PC-9 (cell line): ENCODE measurements around the gene ARFIP1. TPM values are rescaled to one million over a fixed set of nuclear protein-coding genes. Genes with fewer than 3 reads are reported as not detected.
"Not testable (repeated sequence)": the region's sequence is repeated elsewhere in the genome, so short reads cannot be mapped to it uniquely, and the experiment has no call there.

Experiments
- BruUV-seq: library from RNA; stranded (reverse); fragments of 400-500 nt; replicated peaks from 2 replicates; lab custom pipeline; 2021; lab: Mats Ljungman, UMichigan
- CTCF ChIA-PET: fragments of 300-600 bp; sonication (Branson Sonifier 250); formaldehyde crosslinking; loops from one replicate; lab custom pipeline; 2022; ENCODE audit warnings: antibody characterized with exemption; lab: Charles Lee
- POLR2A ChIA-PET: fragments of 300-600 bp; sonication (Branson Sonifier 250); formaldehyde crosslinking; loops from one replicate; lab custom pipeline; 2022; ENCODE audit warnings: antibody characterized with exemption; ENCODE audit not compliant: unreplicated experiment; lab: Charles Lee
- DNase-seq, 2 experiments: peaks; one replicate each; pipeline versions ENCODE4 v3.0.0 to v3.0.0-alpha.2; 2015 to 2022; ENCODE audit warnings: mixed read lengths in 1 of 2
- H2AFZ ChIP-seq: fragments of 200-600 bp; sonication (generic); 2 replicates; pipeline ENCODE4 v1.8.1; 2017; ENCODE audit warnings: antibody characterized with exemption
- H3F3A ChIP-seq: fragments of 200-600 bp; sonication (generic); 2 replicates; pipeline ENCODE4 v1.8.1; 2017; ENCODE audit warnings: antibody characterized with exemption, mild to moderate bottlenecking, low read depth; ENCODE audit not compliant: insufficient read depth
- H3K27ac ChIP-seq: fragments of 200-600 bp; sonication (generic); 2 replicates; pipeline ENCODE4 v1.6.1; 2016; ENCODE audit warnings: mixed run types
- H3K27me3 ChIP-seq: fragments of 200-600 bp; sonication (generic); 2 replicates; pipeline ENCODE4 v1.6.1; 2016; ENCODE audit warnings: low read depth, mixed run types; ENCODE audit not compliant: insufficient read depth
- H3K36me3 ChIP-seq: fragments of 200-600 bp; sonication (generic); 2 replicates; pipeline ENCODE4 v1.6.1; 2016; ENCODE audit warnings: low read depth, mixed run types
- H3K4me1 ChIP-seq: fragments of 200-600 bp; sonication (generic); replicated peaks from 2 replicates; pipeline ENCODE4 v1.6.1; 2016; ENCODE audit warnings: mixed run types; ENCODE audit not compliant: insufficient read depth
- H3K4me2 ChIP-seq: fragments of 200-600 bp; sonication (generic); 2 replicates; pipeline ENCODE4 v1.6.1; 2017; ENCODE audit warnings: mixed run types
- H3K4me3 ChIP-seq: fragments of 200-600 bp; sonication (generic); 2 replicates; pipeline ENCODE4 v1.6.1; 2016; ENCODE audit warnings: mixed run types
- H3K79me2 ChIP-seq: fragments of 200-600 bp; sonication (generic); 2 replicates; pipeline ENCODE4 v1.6.1; 2017; ENCODE audit warnings: low read depth, mixed run types
- H3K9me2 ChIP-seq: fragments of 200-600 bp; sonication (generic); 2 replicates; pipeline ENCODE4 v1.8.1; 2017; ENCODE audit warnings: mild to moderate bottlenecking; ENCODE audit not compliant: insufficient read depth
- H3K9me3 ChIP-seq: fragments of 200-600 bp; sonication (generic); 2 replicates; pipeline ENCODE4 v1.8.1; 2016; ENCODE audit warnings: low read depth; ENCODE audit not compliant: insufficient read depth
- H4K20me1 ChIP-seq: fragments of 200-600 bp; sonication (generic); 2 replicates; pipeline ENCODE4 v1.8.1; 2017; ENCODE audit not compliant: insufficient read depth
- EZH2 ChIP-seq: fragments of 200-600 bp; sonication (generic); IDR thresholded peaks from 2 replicates; pipeline ENCODE4 v1.8.0; 2017; ENCODE audit warnings: antibody characterized with exemption, low read depth
- intact Hi-C: fragments of 100-400 bp; cut with micrococcal nuclease; formaldehyde crosslinking; loops from one replicate; pipeline ENCODE4 v1.10.0; 2022; ENCODE audit not compliant: unreplicated experiment
- total RNA-seq: library from RNA; stranded (reverse); gene quantifications from 2 replicates; pipeline ENCODE4 v1.2.3, GENCODE V29; 2021
- TF ChIP-seq, protein P1 (sequence below): fragments of 200-600 bp; sonication (generic); conservative IDR thresholded peaks from 2 replicates; pipeline ENCODE4 v1.6.1; 2017; ENCODE audit warnings: mixed run types, antibody characterized with exemption, mild to moderate bottlenecking, moderate library complexity

Gene ARFIP1
- total RNA-seq, 1 experiment from 2014 or later: 38.4 TPM

DNA sequence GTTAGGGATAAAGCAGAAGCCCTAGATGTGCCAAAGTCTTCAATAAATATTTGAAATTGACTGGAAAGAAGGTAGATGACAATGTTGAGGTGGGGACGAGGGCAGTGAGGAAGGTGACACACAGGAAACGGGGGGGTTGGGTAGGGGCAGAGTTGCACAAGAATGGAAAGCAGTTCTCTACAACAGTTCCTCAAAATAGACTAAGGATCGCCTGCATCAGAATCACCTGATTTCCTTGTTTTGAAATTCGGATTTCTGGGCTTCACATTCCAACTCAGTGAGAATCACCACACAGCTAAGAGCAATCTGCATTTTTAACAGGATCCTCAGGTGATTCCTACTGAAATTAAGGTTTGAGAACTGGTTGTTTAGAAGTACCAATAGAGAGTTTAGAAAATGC is 70.6 kb downstream of the ARFIP1 start:
- no peaks in the 10 kb centered on the region for H4K20me1 ChIP-seq
- peak; percentile 19 to 64 for DNase-seq
- CTCF ChIA-PET: interaction anchor here (1.1 kb wide), 1 partner anchor 86 kb away, joined by 3 read pairs; the partner anchor contains the start of gene FHDC1
- H3K4me3 ChIP-seq: no peak overlapping the region
- H3K27me3 ChIP-seq: no peaks in the 10 kb centered on the region
- peaks cover 6% of the 10 kb centered on the region; the same call in 1 of the 2 replicates for H3K79me2 ChIP-seq
- BruUV-seq: no TSS peak
- peak overlapping the region; percentile 53 for H3K4me2 ChIP-seq
- no peak overlapping the region; the same call in 1 of the 2 replicates for H2AFZ ChIP-seq
- TF ChIP-seq, protein P1, sequence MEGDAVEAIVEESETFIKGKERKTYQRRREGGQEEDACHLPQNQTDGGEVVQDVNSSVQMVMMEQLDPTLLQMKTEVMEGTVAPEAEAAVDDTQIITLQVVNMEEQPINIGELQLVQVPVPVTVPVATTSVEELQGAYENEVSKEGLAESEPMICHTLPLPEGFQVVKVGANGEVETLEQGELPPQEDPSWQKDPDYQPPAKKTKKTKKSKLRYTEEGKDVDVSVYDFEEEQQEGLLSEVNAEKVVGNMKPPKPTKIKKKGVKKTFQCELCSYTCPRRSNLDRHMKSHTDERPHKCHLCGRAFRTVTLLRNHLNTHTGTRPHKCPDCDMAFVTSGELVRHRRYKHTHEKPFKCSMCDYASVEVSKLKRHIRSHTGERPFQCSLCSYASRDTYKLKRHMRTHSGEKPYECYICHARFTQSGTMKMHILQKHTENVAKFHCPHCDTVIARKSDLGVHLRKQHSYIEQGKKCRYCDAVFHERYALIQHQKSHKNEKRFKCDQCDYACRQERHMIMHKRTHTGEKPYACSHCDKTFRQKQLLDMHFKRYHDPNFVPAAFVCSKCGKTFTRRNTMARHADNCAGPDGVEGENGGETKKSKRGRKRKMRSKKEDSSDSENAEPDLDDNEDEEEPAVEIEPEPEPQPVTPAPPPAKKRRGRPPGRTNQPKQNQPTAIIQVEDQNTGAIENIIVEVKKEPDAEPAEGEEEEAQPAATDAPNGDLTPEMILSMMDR: no peak
- no peak for TF ChIP-seq EZH2
- POLR2A ChIA-PET: interaction anchor here (0.6 to 0.7 kb wide), 3 partner anchors 118 to 381 kb away, joined by 3 read pairs; no protein-coding TSS in a partner anchor
- peak overlapping the region; percentile 74 for H3K27ac ChIP-seq
- peaks cover 7% of the 10 kb centered on the region; the same call in 1 of the 2 replicates for H3F3A ChIP-seq
- H3K9me3 ChIP-seq: peaks cover 7% of the 10 kb centered on the region; the same call in 1 of the 2 replicates
- intact Hi-C loops: loop anchor here (1.0 to 2.0 kb wide), 2 partner anchors 84 to 235 kb away; no protein-coding TSS in a partner anchor
- no peaks in the 10 kb centered on the region for H3K36me3 ChIP-seq
- H3K4me1 ChIP-seq: peaks cover 20% of the 10 kb centered on the region
- no peaks in the 10 kb centered on the region for H3K9me2 ChIP-seq

DNA sequence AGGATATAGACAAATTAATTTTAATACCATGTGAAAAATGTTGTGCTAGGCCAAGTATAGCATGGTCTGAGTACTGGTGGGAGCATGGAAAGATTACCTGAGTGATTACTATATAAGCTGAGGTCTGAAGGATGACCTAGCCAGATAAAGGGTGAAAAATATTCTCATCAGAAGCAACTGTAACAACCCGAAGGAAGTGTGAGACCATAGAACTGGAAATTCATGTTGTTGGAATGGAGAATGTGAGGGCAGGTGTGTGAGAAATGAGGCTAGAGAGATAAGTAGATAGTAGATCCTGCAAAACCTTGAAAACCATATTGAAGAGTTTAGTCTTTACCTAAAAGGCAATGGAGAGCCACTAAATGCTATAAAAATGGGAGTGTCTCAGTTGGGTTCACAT is 71.5 kb downstream of the ARFIP1 start:
- Histone ChIP-seq H3K9me3 (peaks cover 7% of the 10 kb centered on the region; the same call in 1 of the 2 replicates), H3K79me2 (peaks cover 6% of the 10 kb centered on the region; the same call in 1 of the 2 replicates), H3F3A (peaks cover 7% of the 10 kb centered on the region; the same call in 1 of the 2 replicates), H3K4me2 (0 out of 2 replicates have a peak overlapping the region, but pooled peaks have one; percentile 53), H3K4me3 (no peak overlapping the region), H4K20me1 (no peaks in the 10 kb centered on the region), H3K36me3 (no peaks in the 10 kb centered on the region), H3K4me1 (peaks cover 20% of the 10 kb centered on the region), H3K9me2 (no peaks in the 10 kb centered on the region), H2AFZ (no peak overlapping the region), H3K27ac (peak overlapping the region; percentile 74), H3K27me3 (no peaks in the 10 kb centered on the region)
- DNase-seq: no peak
- BruUV-seq: TSS peak; percentile 63
- intact Hi-C loops: loop anchor here (2.0 kb wide), 1 partner anchor 84 kb away; no protein-coding TSS in a partner anchor
- CTCF ChIA-PET: interaction anchor here (1.1 kb wide), 1 partner anchor 85 kb away, joined by 3 read pairs; the partner anchor contains the start of gene FHDC1
- POLR2A ChIA-PET: interaction anchor here (0.6 kb wide), 1 partner anchor 118 kb away, joined by 3 read pairs; no protein-coding TSS in a partner anchor
- no peak for TF ChIP-seq EZH2
- TF ChIP-seq, protein P1: no peak

- no peaks in the 10 kb centered on the region for H4K20me1 ChIP-seq
- CTCF ChIA-PET: no interaction called here
Measured at GRCh38 chr4:152853293-152853692, 73.5 kb downstream of the ARFIP1 start.

DNA sequence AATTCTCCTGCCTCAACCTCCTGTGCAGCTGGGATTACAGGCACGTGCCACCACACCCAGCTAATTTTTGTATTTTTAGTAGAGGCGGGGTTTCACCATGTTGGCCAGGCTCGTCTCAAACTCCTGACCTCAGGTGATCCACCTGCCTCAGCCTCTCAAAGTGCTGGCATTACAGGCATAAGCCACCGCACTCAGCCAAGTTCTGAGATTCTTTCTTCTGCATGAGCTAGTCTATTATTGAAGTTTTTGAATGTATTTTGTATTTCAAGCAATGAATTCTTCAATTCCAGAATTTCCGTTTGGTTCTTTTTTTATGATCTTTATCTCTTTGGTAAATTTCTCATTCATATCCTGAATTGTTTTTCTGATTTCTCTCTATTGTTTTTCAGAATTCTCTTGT is 74.3 kb downstream of the ARFIP1 start:
- H3K9me3 ChIP-seq, H3K4me3 ChIP-seq, POLR2A ChIA-PET, BruUV-seq, H3K4me2 ChIP-seq, H3K9me2 ChIP-seq, H3F3A ChIP-seq, H4K20me1 ChIP-seq, H2AFZ ChIP-seq, DNase-seq, CTCF ChIA-PET, H3K27ac ChIP-seq, H3K36me3 ChIP-seq, H3K27me3 ChIP-seq, intact Hi-C loops, H3K79me2 ChIP-seq: not testable (repeated sequence)
- peaks cover 20% of the 10 kb centered on the region for H3K4me1 ChIP-seq

More at GRCh38 chr4:152853293-152853692, 73.5 kb downstream of the ARFIP1 start:
- Histone ChIP-seq H2AFZ (no peak overlapping the region), H3K9me3 (peaks cover 7% of the 10 kb centered on the region; the same call in 1 of the 2 replicates), H3K4me3 (no peak overlapping the region), H3K79me2 (peaks cover 6% of the 10 kb centered on the region; the same call in 1 of the 2 replicates), H3K4me1 (peaks cover 20% of the 10 kb centered on the region), H3K27me3 (no peaks in the 10 kb centered on the region), H3K36me3 (no peaks in the 10 kb centered on the region), H3K27ac (no peak overlapping the region), H3K9me2 (no peaks in the 10 kb centered on the region), H3F3A (peaks cover 7% of the 10 kb centered on the region; the same call in 1 of the 2 replicates), H3K4me2 (no peak overlapping the region)
- intact Hi-C loops: no loop called here
- no peak for DNase-seq
- TF ChIP-seq EZH2: no peak
- TF ChIP-seq, protein P1: no peak
- POLR2A ChIA-PET: no interaction called here
- BruUV-seq: no TSS peak
